HL-60 (cell line): ENCODE measurements around the gene PTPRD.

Source experiments
- DNase-seq, 2 experiments: peaks; one replicate each; pipeline ENCODE4 v3.0.0-alpha.2; 2010 to 2020; ENCODE audit warnings: low read depth in 1 of 2, low spot score in 1 of 2
- H3K27ac ChIP-seq: fragments of 250-450 bp; sonication (Bioruptor Pico); replicated peaks from 2 replicates; pipeline ENCODE4 v1.5.1; 2020; ENCODE audit warnings: mild to moderate bottlenecking, moderate library complexity
- H3K27me3 ChIP-seq: fragments of 250-450 bp; sonication (Bioruptor Pico); 2 replicates; pipeline ENCODE4 v1.5.1; 2021; ENCODE audit warnings: mild to moderate bottlenecking, moderate library complexity; ENCODE audit not compliant: insufficient read depth, poor library complexity, severe bottlenecking
- H3K4me3 ChIP-seq: replicated peaks from 2 replicates; pipeline ENCODE4 v1.5.1; 2011; ENCODE audit warnings: mild to moderate bottlenecking, control low read depth, low read length; ENCODE audit not compliant: insufficient read depth
- CTCF ChIP-seq: IDR thresholded peaks from one replicate; pipeline ENCODE4 v1.5.1; 2011; ENCODE audit warnings: low read length, control low read depth, inconsistent platforms; ENCODE audit not compliant: insufficient read depth
- GABPA ChIP-seq: IDR thresholded peaks from 2 replicates; pipeline ENCODE4 v1.6.1; 2012; ENCODE audit warnings: low read depth
- POLR2AphosphoS5 ChIP-seq: IDR thresholded peaks from 2 replicates; pipeline ENCODE4 v1.6.1; 2012; ENCODE audit warnings: low read depth
- REST ChIP-seq: IDR thresholded peaks from 2 replicates; pipeline ENCODE4 v1.6.1; 2012; ENCODE audit warnings: low read depth; ENCODE audit not compliant: insufficient replicate concordance
- SPI1 ChIP-seq: IDR thresholded peaks from 2 replicates; pipeline ENCODE4 v1.6.1; 2012; ENCODE audit warnings: low read depth, mild to moderate bottlenecking, borderline replicate concordance

The PTPRD gene

GRCh38 chr9:9751996-9752395, 860.8 kb downstream of the PTPRD start:
- no peaks in the 10 kb centered on the region for H3K27me3 ChIP-seq
- no peak for DNase-seq
- H3K27ac ChIP-seq, result no peak overlapping the region
- no peak for TF ChIP-seq GABPA
- TF ChIP-seq SPI1, result no peak
- no peak for TF ChIP-seq REST
- no peak for TF ChIP-seq POLR2AphosphoS5
- TF ChIP-seq CTCF, result no peak
- no peak overlapping the region for H3K4me3 ChIP-seq

- TF ChIP-seq CTCF (no peak), POLR2AphosphoS5 (no peak), GABPA (no peak)
- DNase-seq, result no peak
- H3K4me3 ChIP-seq, result no peak overlapping the region
- no peaks in the 10 kb centered on the region for H3K27me3 ChIP-seq
- no peak overlapping the region for H3K27ac ChIP-seq
Measured at GRCh38 chr9:9750719-9751118, 862.1 kb downstream of the PTPRD start.

GRCh38 chr9:9749591-9749990, 863.2 kb downstream of the PTPRD start:
- Histone ChIP-seq H3K27me3 (no peaks in the 10 kb centered on the region), H3K4me3 (no peak overlapping the region), H3K27ac (no peak overlapping the region)
- no peak for DNase-seq
- no peak for TF ChIP-seq GABPA
- no peak for TF ChIP-seq POLR2AphosphoS5
- no peak for TF ChIP-seq CTCF
- no peak for TF ChIP-seq REST
- no peak for TF ChIP-seq SPI1

GRCh38 chr9:9747787-9748186, 865.0 kb downstream of the PTPRD start:
- Histone ChIP-seq H3K27ac (no peak overlapping the region), H3K4me3 (no peak overlapping the region), H3K27me3 (no peaks in the 10 kb centered on the region)
- DNase-seq, result no peak
- no peak for TF ChIP-seq SPI1
- no peak for TF ChIP-seq REST
- no peak for TF ChIP-seq CTCF
- no peak for TF ChIP-seq GABPA
- TF ChIP-seq POLR2AphosphoS5, result no peak
